Transverse colon (tissue), 4 donors: ENCODE data around the gene FRY. TPM values are rescaled to one million over a fixed set of nuclear protein-coding genes. Genes with fewer than 3 reads are reported as not detected.

ENCODE experiments used
- DNase-seq: peaks from one replicate; pipeline ENCODE4 v3.0.0-alpha.2; 2019
- H3K27ac ChIP-seq, 4 donors: fragments of 200-600 bp; sonication (generic); 2 replicates each; pipeline ENCODE4 v1.5.1; 2016 to 2018; ENCODE audit warnings: inconsistent platforms in 4 of 4
- H3K27me3 ChIP-seq: fragments of 200-600 bp; sonication (generic); 2 replicates; pipeline ENCODE4 v1.5.1; 2017; ENCODE audit warnings: inconsistent platforms
- H3K36me3 ChIP-seq, 4 donors: fragments of 200-600 bp; sonication (generic); 2 replicates each; pipeline ENCODE4 v1.5.1; 2017 to 2019; ENCODE audit warnings: inconsistent platforms in 4 of 4
- H3K4me1 ChIP-seq, 4 donors: fragments of 200-600 bp; sonication (generic); 2 replicates each; pipeline ENCODE4 v1.5.1; 2017 to 2020; ENCODE audit warnings: inconsistent platforms in 4 of 4
- H3K4me3 ChIP-seq, 4 donors: fragments of 200-600 bp; sonication (generic); 1 replicate in 1 of 4; 2 replicates in 3 of 4; pipeline versions ENCODE4 v1.5.1 to v1.6.1; 2017 to 2019; ENCODE audit warnings: inconsistent platforms in 4 of 4
- H3K9me3 ChIP-seq, 2 donors: fragments of 200-600 bp; sonication (generic); 2 replicates each; pipeline ENCODE4 v1.5.1; 2017 to 2019; ENCODE audit warnings: inconsistent platforms in 2 of 2
- CTCF ChIP-seq, 5 experiments: fragments of 200-600 bp in 3 of 5; fragments of 450-650 bp in 2 of 5; sonication (generic) in 3 of 5; IDR thresholded peaks; 1 replicate in 2 of 5; 2 replicates in 3 of 5; pipeline ENCODE4 v1.5.1; 2016 to 2017; ENCODE audit warnings: antibody characterized with exemption in 5 of 5, inconsistent platforms in 3 of 5, mild to moderate bottlenecking in 2 of 5, moderate library complexity in 1 of 5
- EP300 ChIP-seq: sonication (generic); formaldehyde crosslinking; IDR thresholded peaks from one replicate; pipeline ENCODE4 v1.6.1; 2017; ENCODE audit warnings: antibody characterized with exemption, low read depth
- POLR2A ChIP-seq: fragments of 450-650 bp; IDR thresholded peaks from one replicate; pipeline ENCODE4 v1.6.1; 2016; ENCODE audit warnings: antibody characterized with exemption, mild to moderate bottlenecking, moderate library complexity
- POLR2AphosphoS5 ChIP-seq, 3 donors: sonication (generic); formaldehyde crosslinking; IDR thresholded peaks; one replicate each; pipeline ENCODE4 v1.6.1; 2016; ENCODE audit warnings: antibody characterized with exemption in 3 of 3
- WGBS, 2 donors: methylation state at CpG; one replicate each; pipeline ENCODE4 v1.1.5; 2018; ENCODE audit warnings: low coverage in 1 of 2; 5-methylcytosine and 5-hydroxymethylcytosine counted together
- in situ Hi-C, 4 donors: fragments of 200-750 bp; cut with MboI; loops; one replicate each; pipeline versions ENCODE4 v1.15.0 to v1.15.1; 2017; ENCODE audit warnings: low sequenced_read_pairs in 3 of 4, low pct_ligation_motif_present in 1 of 4, low pct_unique_long_range_greater_than_20kb in 1 of 4
- intact Hi-C: fragments of 100-400 bp; cut with DNase I; formaldehyde crosslinking; loops from one replicate; pipeline ENCODE4 v1.15.1; 2023; ENCODE audit warnings: low total_unique reads
- total RNA-seq, 4 donors: library from RNA; depleted of rRNA; stranded (reverse); fragments of >200 nt; gene quantifications; one replicate each; pipeline ENCODE4 v1.1.0, GENCODE V29; 2016

FRY gene
- total RNA-seq, 4 donors from 2014 or later: 6.7 to 42.6 (median 12.4) TPM

- in situ Hi-C loops (no loop called here), intact Hi-C loops (no loop called here)
- WGBS, 2 donors: 17 to 32% methylated on average over 4 of the region's 4 CpGs
- Histone ChIP-seq H3K36me3 (no peaks in the 10 kb centered on the region), H3K9me3 (no peaks in the 10 kb centered on the region), H3K4me3 (no peak overlapping the region), H3K27me3 (peaks cover 5% of the 10 kb centered on the region), H3K27ac (peak overlapping the region; percentile 15 to 58 (median 40)), H3K4me1 (peaks cover 0 to 56% (median 13%) of the 10 kb centered on the region in 4 donors)
- no peak for TF ChIP-seq EP300
- TF ChIP-seq POLR2AphosphoS5 (IDR thresholded peaks at IDR 0.05): no peak
- TF ChIP-seq CTCF (IDR thresholded peaks at IDR 0.05): no peak
- no peak for TF ChIP-seq POLR2A
- peak; percentile 27 for DNase-seq
These were observed 4.6 kb downstream of the FRY start for GRCh38 chr13:32036126-32036695.

- WGBS, 2 donors: 25 to 40% methylated on average over 1 to 2 of the region's 2 CpGs
- H3K27ac ChIP-seq: peak overlapping the region; percentile 15 to 58 (median 40)
- no peaks in the 10 kb centered on the region for H3K36me3 ChIP-seq
- TF ChIP-seq POLR2A (no peak), EP300 (no peak), CTCF (IDR thresholded peaks at IDR 0.05) (no peak), POLR2AphosphoS5 (IDR thresholded peaks at IDR 0.05) (no peak)
- H3K27me3 ChIP-seq: no peaks in the 10 kb centered on the region
- DNase-seq: no peak
- peaks cover 0 to 52% (median 13%) of the 10 kb centered on the region in 4 donors for H3K4me1 ChIP-seq
- intact Hi-C loops: no loop called here
- in situ Hi-C loops: no loop called here
- no peak overlapping the region for H3K4me3 ChIP-seq
- H3K9me3 ChIP-seq: no peaks in the 10 kb centered on the region
These were observed 5.2 kb downstream of the FRY start for GRCh38 chr13:32036757-32037156.

- TF ChIP-seq POLR2AphosphoS5 (IDR thresholded peaks at IDR 0.05) (no peak), EP300 (no peak), CTCF (IDR thresholded peaks at IDR 0.05) (no peak), POLR2A (no peak)
- no peak for DNase-seq
- Histone ChIP-seq H3K4me1 (peaks cover 0 to 46% (median 13%) of the 10 kb centered on the region in 4 donors), H3K27ac (peak overlapping the region; percentile 15 to 58 (median 40)), H3K27me3 (no peaks in the 10 kb centered on the region), H3K36me3 (no peaks in the 10 kb centered on the region), H3K9me3 (no peaks in the 10 kb centered on the region), H3K4me3 (no peak overlapping the region)
- WGBS, 2 donors: 17 to 21% methylated on average over 2 of the region's 2 CpGs
- intact Hi-C loops: no loop called here
- in situ Hi-C loops: no loop called here
These were observed 5.9 kb downstream of the FRY start for GRCh38 chr13:32037471-32037870.

- peaks cover 0 to 46% (median 13%) of the 10 kb centered on the region in 4 donors for H3K4me1 ChIP-seq
These were observed 6.8 kb downstream of the FRY start for GRCh38 chr13:32038343-32038742.

More at GRCh38 chr13:32038343-32038742, 6.8 kb downstream of the FRY start:
- WGBS, 2 donors: 92 to 96% methylated on average over 5 of the region's 5 CpGs
- TF ChIP-seq POLR2AphosphoS5 (IDR thresholded peaks at IDR 0.05) (no peak), POLR2A (no peak), CTCF (IDR thresholded peaks at IDR 0.05) (no peak), EP300 (no peak)
- intact Hi-C loops: no loop called here
- Histone ChIP-seq H3K27me3 (no peaks in the 10 kb centered on the region), H3K27ac (peak overlapping the region; percentile 15 to 52 (median 36)), H3K4me3 (no peak overlapping the region), H3K9me3 (no peaks in the 10 kb centered on the region), H3K36me3 (no peaks in the 10 kb centered on the region)
- no peak for DNase-seq
- in situ Hi-C loops: no loop called here
